GM19372 (cell line): ENCODE measurements around the gene FAM136A.
"Not testable (repeated sequence)": the region's sequence is repeated elsewhere in the genome, so short reads cannot be mapped to it uniquely, and the experiment has no call there.

Experiments
- ATAC-seq: cut with Tn5 transposase; IDR thresholded peaks from one replicate; pipeline ENCODE4 v1.9.1; 2021; ENCODE audit warnings: mild to moderate bottlenecking, low read depth, moderate library complexity; ENCODE audit not compliant: unreplicated experiment

FAM136A gene

DNA sequence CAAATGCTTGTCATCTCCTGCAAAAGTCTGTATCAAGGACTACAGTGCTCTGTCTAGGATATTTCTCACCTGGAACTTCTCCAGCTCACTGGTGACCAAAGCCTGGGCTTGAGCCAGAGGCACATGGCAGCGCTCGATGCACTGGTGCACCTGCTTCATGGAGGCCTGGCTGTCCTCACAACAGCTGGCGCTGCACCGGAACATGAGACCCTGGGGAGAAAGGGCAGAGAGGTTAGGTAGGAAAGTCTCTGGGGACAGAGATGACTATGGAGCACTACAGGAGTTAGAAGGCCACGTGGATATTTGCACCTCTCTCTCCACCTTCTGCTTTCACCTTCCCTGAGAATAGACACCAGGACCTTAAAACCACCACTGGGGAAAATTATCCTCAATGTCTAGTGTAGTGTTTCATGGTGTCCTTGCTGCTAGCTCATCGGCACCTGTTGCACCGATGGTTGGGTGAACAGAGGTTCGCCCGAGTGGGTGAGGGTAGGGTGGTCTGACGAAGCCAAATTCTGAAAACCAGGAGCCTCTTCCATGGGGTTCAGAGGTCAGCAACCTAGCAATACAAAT lies 1.0 kb downstream of the FAM136A start:
- peak; percentile 2 for ATAC-seq

GRCh38 chr2:70297828-70298227 lies 4.0 kb downstream of the FAM136A start:
- ATAC-seq: not testable (repeated sequence)

GRCh38 chr2:70283500-70284191 lies 18.2 kb downstream of the FAM136A start:
- no peak for ATAC-seq

DNA sequence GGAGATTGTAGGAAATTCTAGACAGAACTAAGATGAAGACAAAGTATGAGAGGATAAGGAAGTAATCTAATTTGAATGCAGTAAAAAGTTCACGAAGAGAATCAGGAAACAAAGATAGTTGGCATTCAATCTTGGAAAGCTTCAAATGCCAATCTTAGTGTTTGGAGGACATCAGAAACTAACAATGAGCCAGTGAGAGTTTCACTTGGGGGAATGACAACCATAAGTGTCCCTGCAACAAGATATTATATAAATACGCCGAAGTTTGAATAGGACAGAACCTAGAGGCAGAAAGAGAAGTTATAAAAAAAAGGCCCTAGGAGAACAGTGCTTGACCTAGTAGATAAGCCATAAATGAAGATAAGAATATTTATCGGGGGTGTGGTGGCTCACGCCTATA lies 19.4 kb downstream of the FAM136A start:
- no peak for ATAC-seq

- ATAC-seq: no peak
These were observed 21.5 kb downstream of the FAM136A start for GRCh38 chr2:70280242-70280798.

DNA sequence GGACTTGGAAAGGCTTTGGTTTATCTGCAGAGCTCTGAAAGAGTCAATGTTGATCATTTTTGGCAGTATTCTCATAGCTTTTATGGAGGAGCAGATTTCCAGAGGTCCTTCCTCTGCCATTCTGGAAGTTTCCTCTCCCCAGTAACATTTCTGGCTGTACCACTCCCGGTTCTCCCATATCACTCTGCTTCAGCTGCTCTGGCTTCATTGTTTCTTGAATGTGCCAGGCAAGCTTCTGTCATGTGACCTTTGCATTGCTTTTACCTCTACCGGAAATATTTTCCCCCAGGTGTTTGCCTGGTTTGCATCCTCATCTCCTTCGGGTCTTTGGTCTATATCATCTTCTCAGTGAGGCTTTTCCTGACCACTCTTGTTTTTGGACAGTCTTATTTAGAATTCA lies 31.5 kb downstream of the FAM136A start:
- no peak for ATAC-seq

DNA sequence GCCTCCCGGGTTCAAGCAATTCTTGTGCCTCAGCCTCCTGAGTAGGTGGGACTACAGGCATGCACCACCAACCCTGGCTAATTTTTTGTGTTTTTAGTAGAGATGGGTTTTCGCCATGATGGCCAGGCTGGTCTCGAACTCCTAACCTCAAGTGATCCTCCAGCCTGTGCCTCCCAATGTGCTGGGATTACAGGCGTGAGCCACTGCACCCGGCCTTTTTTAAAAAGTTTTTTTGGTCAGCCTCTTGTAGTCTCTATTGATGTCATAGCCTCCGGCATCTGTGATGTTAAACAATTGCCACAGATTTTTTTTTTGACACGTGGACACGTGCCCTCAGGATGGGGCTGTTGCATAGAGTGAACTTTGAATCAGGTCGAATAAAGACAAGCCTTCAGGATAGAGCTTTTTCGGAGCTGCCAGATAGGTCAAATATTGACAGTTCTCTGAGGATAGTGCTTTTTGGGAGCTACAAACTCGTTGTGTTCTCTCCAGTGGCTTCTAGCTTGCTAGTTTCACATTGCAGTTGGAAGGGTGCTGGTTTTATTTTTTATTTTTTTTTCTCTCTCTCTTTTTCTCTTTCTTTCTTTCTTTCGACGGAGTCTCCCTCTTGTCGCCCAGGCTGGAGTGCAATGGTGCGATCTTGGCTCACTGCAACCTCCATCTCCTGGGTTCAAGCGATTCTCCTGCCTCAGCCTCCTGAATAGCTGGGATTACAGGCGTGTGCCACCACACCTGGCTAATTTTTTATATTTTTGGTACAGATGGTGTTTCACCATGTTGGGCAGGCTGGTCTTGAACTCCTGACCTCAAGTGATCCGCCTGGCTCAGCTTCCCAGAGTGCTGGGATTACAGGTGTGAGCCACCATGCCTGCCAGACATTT lies 32.2 kb downstream of the FAM136A start:
- ATAC-seq: not testable (repeated sequence)

DNA sequence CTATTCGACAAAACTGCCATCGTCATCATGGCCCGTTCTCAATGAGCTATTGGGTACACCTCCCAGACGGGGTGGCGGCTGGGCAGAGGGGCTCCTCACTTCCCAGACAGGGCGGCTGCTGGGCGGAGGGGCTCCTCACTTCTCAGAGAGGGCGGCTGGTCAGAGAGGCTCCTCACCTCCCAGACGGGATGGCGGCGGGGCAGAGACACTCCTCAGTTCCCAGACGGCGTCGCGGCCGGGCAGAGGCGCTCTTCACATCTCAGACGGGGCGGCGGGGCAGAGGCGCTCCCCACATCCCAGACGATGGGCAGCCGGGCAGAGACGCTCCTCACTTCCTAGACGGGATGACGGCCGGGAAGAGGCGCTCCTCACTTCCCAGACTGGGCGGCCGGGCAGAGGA lies 34.9 kb downstream of the FAM136A start:
- not testable (repeated sequence) for ATAC-seq

GRCh38 chr2:70261501-70261900 lies 40.4 kb downstream of the FAM136A start:
- ATAC-seq: no peak

DNA sequence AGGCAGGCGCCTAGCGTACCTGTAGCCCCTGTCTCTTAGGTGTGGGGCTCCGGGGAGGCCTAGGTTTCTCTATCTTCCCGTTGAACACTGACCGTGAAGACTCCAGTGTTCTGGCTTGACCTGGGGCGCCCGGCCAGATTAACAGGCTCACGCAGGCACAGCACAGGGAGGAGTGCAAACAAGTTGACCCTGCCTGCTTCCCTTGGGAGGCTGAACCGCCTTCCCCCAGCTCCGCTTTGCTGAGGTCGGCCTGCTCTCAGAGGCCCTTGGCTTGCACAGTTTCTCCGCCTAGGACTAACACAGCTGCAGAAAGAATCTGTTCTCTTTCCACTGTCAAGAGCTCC lies 43.4 kb downstream of the FAM136A start:
- ATAC-seq: peak; percentile 1

DNA sequence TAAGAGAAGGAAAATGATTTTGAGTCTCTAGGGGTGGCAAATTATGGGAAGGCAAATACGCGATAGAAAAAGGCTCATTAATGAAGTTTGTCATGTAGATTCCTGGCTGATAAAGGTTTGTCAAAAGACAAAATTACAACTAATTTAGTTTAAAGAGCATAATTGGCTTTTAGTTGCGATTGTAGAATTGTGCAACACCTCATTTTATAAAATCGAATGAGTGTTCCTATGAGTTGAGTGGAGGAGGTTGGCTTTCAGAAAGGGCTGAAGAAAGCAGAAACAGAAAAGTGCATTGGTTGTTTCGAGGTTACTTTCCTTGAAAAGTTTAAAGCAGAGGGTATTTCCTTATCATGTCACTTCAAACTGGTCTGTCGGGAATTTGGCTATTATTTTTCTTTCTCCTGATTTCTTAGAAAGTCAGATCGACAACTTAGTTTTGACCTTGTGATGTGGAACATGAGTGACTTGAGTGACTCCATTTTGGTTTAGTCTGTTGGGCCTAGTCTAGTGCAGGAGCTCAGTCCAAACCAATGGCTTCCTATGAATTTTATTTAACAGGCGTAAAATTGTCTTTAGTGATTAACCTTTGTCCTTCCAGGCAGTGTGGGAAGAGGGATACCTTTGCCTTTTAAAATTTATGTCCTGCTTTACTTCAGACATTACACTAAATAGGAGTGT lies 46.1 kb downstream of the FAM136A start:
- no peak for ATAC-seq

- no peak for ATAC-seq
These were observed 51.4 kb downstream of the FAM136A start for GRCh38 chr2:70250434-70250833.

DNA sequence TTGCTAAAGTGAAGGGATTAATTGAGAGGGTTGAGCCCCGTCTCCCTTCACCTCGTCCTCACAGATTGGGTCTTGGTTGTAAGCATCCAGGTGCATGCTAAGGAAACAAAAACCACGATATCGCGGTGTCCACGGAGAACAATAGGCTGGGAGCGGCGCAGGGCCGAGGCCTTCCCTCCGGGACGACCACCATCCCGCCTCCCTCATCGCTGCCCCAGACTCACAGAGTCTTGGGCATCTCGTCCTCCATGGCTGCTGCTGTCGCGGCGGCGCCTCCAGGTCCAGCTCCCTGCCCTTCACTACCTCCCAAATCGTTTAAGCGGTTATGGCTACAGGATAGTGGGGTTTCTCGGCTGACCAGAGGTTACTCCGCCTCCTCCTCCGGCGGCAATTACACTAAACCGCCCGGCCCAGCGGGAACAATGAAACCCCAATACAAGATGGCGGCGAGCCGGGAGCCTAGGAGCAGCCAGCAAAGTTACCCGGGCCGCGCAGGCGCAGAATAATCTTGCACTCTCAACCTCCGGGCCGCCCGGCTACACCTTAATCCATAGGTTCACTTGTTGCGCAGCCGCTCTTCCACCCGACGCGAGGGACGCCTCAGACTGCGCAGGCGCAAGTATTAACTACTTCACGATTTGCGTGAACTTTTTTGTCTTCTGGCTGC lies 53.6 kb downstream of the FAM136A start, which contains the start of gene TIA1:
Gene TIA1 (minus strand): TSS at position 448 of the 667 bp plus-strand sequence. CDS start 198 bp downstream, at position 250.
- ATAC-seq: peak; percentile 96

DNA sequence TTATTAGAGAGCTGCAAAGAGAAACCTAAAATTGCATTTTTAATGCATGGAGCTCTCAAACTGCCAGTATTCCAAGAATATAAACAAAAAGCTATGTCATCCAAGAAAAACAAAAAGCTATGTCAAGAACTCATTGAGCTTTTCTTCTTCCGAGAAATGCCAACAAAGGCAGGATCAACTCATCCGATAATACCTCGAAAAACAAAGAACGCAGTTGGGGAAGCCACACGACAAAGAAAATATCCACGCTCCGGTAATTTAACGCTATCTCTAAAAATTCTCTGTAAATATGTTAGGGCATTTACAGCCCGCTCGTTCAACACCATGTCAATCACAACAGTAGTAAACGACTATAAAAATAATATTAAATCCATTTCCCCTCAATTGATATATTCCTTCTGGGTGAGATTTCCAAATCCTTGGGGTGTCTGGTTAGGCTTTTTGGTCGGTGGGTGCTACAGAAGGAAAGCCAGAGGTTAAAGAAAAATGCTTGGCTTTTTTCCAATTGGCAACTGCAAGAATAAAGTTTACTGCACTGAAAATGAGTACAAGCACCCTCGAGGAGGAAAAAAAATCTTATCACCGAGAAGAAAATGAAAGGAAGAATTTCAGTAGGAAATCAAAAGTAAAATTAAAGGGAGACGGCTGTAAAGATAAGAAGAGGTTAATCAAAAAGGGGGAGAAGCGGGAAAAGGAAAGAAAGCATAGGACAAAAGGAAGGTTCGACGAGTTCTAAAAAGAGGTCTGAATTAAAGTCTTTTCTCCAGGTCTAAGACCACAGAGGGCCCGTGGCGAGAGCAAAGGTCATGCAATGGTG lies 54.3 kb downstream of the FAM136A start:
- no peak for ATAC-seq
